ACHN (cell line): ENCODE measurements around the gene CIZ1.
"Not testable (repeated sequence)": the region's sequence is repeated elsewhere in the genome, so short reads cannot be mapped to it uniquely, and the experiment has no call there.

Experiments used
- DNase-seq: peaks from one replicate; pipeline ENCODE4 v3.0.0-alpha.2; 2015
- in situ Hi-C: cut with HindIII; loops from 2 replicates; pipeline ENCODE4 v1.10.0; 2017; ENCODE audit warnings: low sequenced_read_pairs, low pct_ligation_motif_present, low pct_unique_long_range_greater_than_20kb

CIZ1 gene

GRCh38 chr9:128136816-128137793 lies 54.3 kb downstream of the CIZ1 start:
- in situ Hi-C loops: no loop called here
- peak; percentile 88 for DNase-seq

- DNase-seq, in situ Hi-C loops: not testable (repeated sequence)
These were observed 55.8 kb downstream of the CIZ1 start for GRCh38 chr9:128135561-128135960.

- in situ Hi-C loops: not testable (repeated sequence)
- peak; percentile 57 for DNase-seq
These were observed 59.2 kb downstream of the CIZ1 start for GRCh38 chr9:128132139-128132538.

GRCh38 chr9:128131346-128131745 lies 60.0 kb downstream of the CIZ1 start:
- DNase-seq, in situ Hi-C loops: not testable (repeated sequence)

GRCh38 chr9:128130651-128131050 lies 60.7 kb downstream of the CIZ1 start:
- DNase-seq, in situ Hi-C loops: not testable (repeated sequence)

GRCh38 chr9:128129976-128130590 lies 61.3 kb downstream of the CIZ1 start:
- DNase-seq, in situ Hi-C loops: not testable (repeated sequence)

- in situ Hi-C loops: no loop called here
- DNase-seq: no peak
These were observed 62.4 kb downstream of the CIZ1 start for GRCh38 chr9:128128836-128129590.

GRCh38 chr9:128127990-128128835 lies 63.2 kb downstream of the CIZ1 start:
- peak; percentile 88 for DNase-seq
- in situ Hi-C loops: no loop called here

GRCh38 chr9:128127568-128127989 lies 63.8 kb downstream of the CIZ1 start, which contains the start of gene PTGES2:
TSS of gene PTGES2 (minus strand) at chr9:128127729. CDS start at chr9:128127717, 12 bp downstream.
- peak; percentile 80 for DNase-seq
- in situ Hi-C loops: no loop called here

GRCh38 chr9:128125580-128126354 lies 65.6 kb downstream of the CIZ1 start:
- DNase-seq: no peak
- in situ Hi-C loops: no loop called here

GRCh38 chr9:128124873-128125579 lies 66.3 kb downstream of the CIZ1 start:
- in situ Hi-C loops: no loop called here
- peak; percentile 66 for DNase-seq

GRCh38 chr9:128124451-128124850 lies 66.9 kb downstream of the CIZ1 start:
- in situ Hi-C loops: no loop called here
- DNase-seq: no peak

- DNase-seq: no peak
- in situ Hi-C loops: no loop called here
These were observed 67.8 kb downstream of the CIZ1 start for GRCh38 chr9:128123451-128124080.

GRCh38 chr9:128122809-128123175 lies 68.6 kb downstream of the CIZ1 start:
- in situ Hi-C loops: no loop called here
- DNase-seq: no peak

- no peak for DNase-seq
- in situ Hi-C loops: no loop called here
These were observed 69.2 kb downstream of the CIZ1 start for GRCh38 chr9:128121924-128122808.

GRCh38 chr9:128121466-128121810 lies 69.9 kb downstream of the CIZ1 start:
- in situ Hi-C loops: no loop called here
- DNase-seq: no peak
